Stimulated activated CD8-positive, alpha-beta memory T cell treated with anti-CD3 and anti-CD28 coated beads, Interleukin-4, amount 100 ng/mL, for 4 hours (primary cell): ENCODE results near the gene AK8.

Experiments used
- DNase-seq, 2 donors: peaks; one replicate each; pipeline ENCODE4 v3.0.0-alpha.2; 2020; ENCODE audit warnings: low read depth in 2 of 2, low spot score in 1 of 2

Gene AK8

DNA sequence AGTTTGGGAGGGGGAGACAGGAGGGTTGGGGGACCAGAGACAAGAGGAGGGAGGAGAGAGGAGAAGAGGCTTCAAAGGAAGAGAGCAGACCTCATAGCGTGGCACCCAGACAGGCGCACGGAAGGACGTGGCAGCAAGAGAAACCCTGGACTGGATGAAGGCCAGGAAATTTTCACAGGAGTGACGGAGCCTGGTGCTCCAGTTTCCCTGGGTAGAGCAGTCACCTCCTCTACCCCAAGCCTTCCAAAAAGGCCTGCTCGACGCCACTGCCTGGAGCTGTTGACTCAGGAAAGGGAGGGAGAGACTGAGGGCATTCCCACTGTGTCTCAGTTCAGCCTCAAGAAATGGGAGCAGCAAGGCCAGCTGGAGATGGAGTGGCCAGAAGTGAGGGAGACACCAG is 19.3 kb downstream of the AK8 start:
- no peak for DNase-seq

GRCh38 chr9:132857616-132858342 is 20.3 kb downstream of the AK8 start:
- DNase-seq, result no peak

DNA sequence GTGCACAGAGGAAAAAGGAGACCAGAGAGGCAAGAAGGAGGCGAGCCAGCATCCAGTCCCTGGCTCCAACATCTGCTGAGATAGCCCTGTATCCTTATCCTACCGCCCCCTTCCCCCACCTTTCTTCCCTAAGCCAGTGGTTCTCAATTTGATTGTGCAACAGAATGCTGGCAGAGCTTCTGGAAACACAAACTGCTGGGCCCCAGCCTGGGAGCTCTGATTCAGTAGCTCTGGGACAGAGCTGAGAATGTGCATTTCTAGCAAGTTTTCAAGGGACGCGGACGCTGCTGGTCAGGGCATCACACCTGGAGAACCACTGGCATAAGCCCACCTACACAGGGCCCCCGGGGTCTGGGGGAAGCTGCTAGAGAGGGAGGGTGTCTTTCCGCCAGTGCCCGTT is 21.1 kb downstream of the AK8 start:
- no peak for DNase-seq

DNA sequence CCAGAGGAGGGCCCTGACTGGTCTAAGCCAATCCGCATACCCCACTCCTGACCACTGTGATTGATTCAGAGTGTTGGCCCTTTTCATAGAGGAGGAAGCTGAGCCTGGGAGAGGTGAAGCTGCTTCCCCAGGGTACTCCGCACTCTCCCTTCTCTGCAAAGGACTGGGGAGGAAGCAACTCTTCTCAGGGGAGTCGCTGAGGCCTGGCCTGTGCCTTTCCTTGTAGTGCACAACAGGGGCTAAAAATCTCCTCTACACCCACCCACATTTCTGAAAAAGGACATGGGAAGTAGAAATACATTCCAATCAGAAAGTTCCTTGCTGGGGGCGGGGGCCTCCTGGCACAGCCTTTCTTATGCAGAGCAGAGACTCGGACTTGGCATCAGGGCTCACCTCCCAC is 22.2 kb downstream of the AK8 start:
- no peak for DNase-seq

- DNase-seq, result no peak
Measured at GRCh38 chr9:132854832-132855231, 23.3 kb downstream of the AK8 start.

DNA sequence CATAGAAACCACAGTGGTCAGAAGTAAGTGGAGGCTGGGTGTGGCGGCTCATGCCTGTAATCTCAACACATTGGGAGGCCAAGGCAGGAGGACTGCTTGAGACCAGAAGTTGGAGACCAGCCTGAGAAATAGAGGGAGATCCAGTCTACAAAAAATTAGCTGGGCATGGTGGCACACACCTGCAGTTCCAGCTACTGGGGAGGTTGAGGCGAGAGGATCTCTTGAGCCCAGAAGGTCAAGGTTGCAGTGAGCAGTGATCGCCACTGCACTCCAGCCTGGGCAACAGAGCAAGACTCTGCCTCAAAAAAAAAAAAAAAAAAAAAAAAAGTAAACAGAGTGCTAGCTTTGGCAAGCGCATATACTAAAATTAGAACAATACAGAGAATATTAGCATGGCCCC is 24.6 kb downstream of the AK8 start:
- no peak for DNase-seq

DNA sequence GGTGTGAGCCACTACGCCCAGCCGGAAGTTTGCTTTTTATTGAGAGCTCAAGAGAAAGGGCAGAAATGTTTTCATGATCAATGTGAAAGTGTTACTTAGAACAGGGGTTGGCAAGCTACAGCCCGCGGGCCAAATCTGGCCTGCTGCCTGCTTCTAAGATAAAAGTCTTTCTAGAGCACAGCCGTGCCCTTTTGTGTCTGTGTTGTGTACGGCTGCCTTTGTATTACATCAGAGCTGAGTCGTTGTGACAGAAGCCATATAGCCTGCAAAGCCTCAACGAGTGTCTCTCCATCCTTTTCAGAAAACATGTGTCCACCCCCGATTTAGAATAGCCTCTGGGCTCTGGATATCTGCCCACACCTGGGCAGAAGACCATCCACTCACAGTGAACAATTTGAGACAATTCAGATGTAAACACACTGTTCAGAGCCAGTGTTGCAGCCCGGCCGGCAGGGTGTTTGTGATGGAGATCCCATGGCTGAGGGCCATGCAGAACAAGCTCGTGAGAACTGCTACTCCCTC is 28.8 kb downstream of the AK8 start:
- no peak for DNase-seq

GRCh38 chr9:132846918-132847515 is 31.1 kb downstream of the AK8 start:
- DNase-seq, result no peak

- DNase-seq, result no peak
Measured at GRCh38 chr9:132846109-132846917, 31.8 kb downstream of the AK8 start.

GRCh38 chr9:132842124-132843044 is 35.7 kb downstream of the AK8 start:
- no peak for DNase-seq

GRCh38 chr9:132840980-132841379 is 37.1 kb downstream of the AK8 start:
- no peak for DNase-seq

DNA sequence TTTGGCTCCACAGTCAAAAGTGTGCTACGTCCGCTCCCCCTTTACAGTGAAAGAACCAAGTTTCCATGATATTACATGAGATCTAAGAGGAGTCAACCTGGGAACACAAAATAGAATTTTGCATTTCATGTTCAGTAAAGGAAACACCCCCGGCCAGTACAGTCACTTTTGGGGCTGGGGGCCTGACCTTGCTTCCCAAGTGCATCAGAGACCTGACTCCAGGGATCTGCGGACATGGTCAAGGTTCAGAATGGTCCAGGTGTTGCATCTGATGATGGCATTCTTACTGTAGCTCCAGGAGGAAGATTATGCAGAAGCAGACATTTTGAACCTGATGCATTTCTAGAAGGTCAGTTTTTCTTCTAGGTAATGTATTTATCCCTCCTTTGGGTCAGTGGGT is 39.8 kb downstream of the AK8 start:
- no peak for DNase-seq

DNA sequence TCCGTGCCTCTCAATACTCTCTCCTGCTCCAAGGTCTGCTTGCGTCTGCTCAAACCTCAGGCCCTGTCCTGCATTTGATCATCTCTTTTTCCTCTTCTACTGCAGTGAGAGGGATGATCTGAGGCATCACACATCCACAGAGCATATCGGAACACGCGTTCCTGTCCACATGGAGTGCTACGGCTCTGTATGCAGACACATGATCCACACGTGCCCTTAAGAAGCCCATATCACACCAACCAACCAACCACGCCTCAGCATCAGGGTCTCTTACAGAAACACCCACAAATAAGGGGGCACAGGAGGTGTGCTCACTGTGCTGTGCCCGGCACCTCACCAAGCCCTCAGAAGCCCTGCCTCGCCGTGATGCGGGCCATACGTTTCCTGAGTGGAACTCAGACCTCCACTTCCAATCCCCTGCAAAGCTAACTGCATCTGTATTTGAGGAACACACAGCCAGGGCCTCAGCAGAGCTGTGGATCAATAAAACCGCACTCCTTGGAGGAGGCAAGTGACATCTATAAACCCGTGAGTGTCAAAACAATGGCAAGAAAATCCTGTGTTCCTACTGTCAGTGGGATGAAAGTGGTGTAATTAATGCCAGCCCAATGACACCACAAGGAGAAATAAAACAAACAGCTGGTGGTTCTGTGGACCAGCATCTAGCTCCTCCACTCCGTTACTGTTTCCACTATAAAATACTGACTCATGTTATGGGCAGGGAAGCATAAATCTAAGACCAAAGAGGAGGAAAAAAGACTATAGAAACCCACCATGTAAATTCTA is 40.4 kb downstream of the AK8 start:
- DNase-seq, result no peak

- no peak for DNase-seq
Measured at GRCh38 chr9:132834343-132834742, 43.7 kb downstream of the AK8 start.

- DNase-seq, result no peak
Measured at GRCh38 chr9:132833550-132834121, 44.4 kb downstream of the AK8 start.

GRCh38 chr9:132832171-132832881 is 45.8 kb downstream of the AK8 start:
- no peak for DNase-seq

GRCh38 chr9:132828201-132828770 is 49.8 kb downstream of the AK8 start:
- no peak for DNase-seq

DNA sequence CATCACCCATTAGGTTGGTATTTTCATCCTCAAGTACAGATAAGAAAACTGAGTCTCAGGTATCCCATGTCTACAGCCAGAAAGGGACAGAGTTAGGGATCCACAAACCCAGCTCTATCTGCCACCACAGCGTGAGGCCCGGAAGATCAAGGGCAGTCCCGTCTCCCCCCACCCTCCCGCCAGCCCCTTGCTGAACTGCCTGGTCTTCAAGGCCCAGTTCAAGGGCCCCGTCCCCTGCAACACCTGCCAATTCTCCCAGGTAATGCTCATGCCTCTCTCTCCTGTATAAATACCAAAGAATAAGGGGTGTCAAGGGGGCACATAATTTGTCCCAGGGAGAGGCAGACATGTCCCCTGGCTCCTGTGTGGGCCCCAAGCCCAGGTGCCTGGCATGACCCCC is 50.7 kb downstream of the AK8 start:
- DNase-seq, result no peak
